RWPE2 (cell line): Measurements from ENCODE around the gene FAM228B.

Experiments
- ATAC-seq: fragments of 200-7000 bp; cut with Tn5 transposase; 3 replicates; pipeline ENCODE4 v1.9.1; 2021; ENCODE audit warnings: low read depth
- DNase-seq: peaks from one replicate; pipeline ENCODE4 v3.0.0-alpha.2; 2020; ENCODE audit warnings: low spot score
- H3K27ac ChIP-seq: fragments of 450-650 bp; 2 replicates; pipeline ENCODE4 v1.5.1; 2017; ENCODE audit warnings: mild to moderate bottlenecking; ENCODE audit not compliant: poor library complexity, severe bottlenecking
- H3K27me3 ChIP-seq: fragments of 250-450 bp; sonication (Bioruptor Pico); 2 replicates; pipeline ENCODE4 v1.5.1; 2021; ENCODE audit warnings: mild to moderate bottlenecking, moderate library complexity; ENCODE audit not compliant: insufficient read depth, poor library complexity, severe bottlenecking
- H3K36me3 ChIP-seq: fragments of 250-450 bp; sonication (Bioruptor Pico); 2 replicates; pipeline ENCODE4 v1.5.1; 2020; ENCODE audit warnings: low read depth, mild to moderate bottlenecking, moderate library complexity
- H3K4me1 ChIP-seq: fragments of 250-450 bp; sonication (Bioruptor Pico); 2 replicates; pipeline ENCODE4 v1.5.1; 2021; ENCODE audit warnings: mild to moderate bottlenecking, moderate library complexity; ENCODE audit not compliant: insufficient read depth, poor library complexity, severe bottlenecking
- H3K4me3 ChIP-seq: fragments of 250-450 bp; sonication (Bioruptor Pico); 2 replicates; pipeline ENCODE4 v1.5.1; 2021; ENCODE audit warnings: mild to moderate bottlenecking, moderate library complexity; ENCODE audit not compliant: severe bottlenecking
- H3K9me3 ChIP-seq: fragments of 250-450 bp; sonication (Bioruptor Pico); 2 replicates; pipeline ENCODE4 v1.5.1; 2021; ENCODE audit warnings: mild to moderate bottlenecking, moderate library complexity; ENCODE audit not compliant: severe bottlenecking
- TF ChIP-seq, protein P1 (sequence below): fragments of 450-650 bp; IDR thresholded peaks from one replicate; pipeline ENCODE4 v1.5.1; 2017; ENCODE audit warnings: mild to moderate bottlenecking, moderate library complexity; ENCODE audit not compliant: poor library complexity, severe bottlenecking

Gene FAM228B

DNA sequence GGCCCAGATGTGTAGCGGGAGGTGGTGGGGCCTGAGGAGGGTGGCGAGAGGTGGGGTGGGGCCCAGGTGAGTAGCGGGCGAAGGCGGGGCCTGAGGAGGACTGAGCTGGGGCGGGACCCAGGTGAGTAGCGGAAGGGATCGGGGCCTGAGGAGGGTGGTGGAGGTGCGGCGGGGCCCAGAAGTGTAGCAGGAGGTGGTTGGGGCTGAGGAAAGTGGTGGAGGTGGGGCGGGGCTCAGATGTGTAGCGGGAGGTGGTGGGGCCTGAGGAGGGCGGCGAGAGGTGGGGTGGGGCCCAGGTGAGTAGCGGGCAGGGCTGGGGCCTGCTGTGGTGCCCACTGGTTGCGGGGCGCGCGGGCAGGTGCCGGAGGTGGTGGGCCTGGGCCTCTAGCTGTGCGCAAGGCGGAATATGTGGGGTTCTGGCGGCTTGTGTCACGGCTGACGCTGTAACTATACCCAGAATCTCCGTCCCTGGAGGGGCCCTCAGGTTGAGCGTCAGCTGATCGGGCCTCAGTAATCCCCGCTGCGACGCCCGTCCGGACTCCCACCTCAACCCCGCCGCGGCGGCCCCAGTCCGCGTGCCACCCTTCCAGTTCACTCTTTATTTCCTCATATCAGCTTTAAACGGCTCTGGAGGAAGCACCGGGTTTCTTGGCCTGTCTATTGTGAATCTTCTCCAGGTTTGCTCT is 46.3 kb upstream of the FAM228B start:
- H3K36me3 ChIP-seq = peaks cover 36% of the 10 kb centered on the region
- H3K9me3 ChIP-seq = no peaks in the 10 kb centered on the region
- TF ChIP-seq, protein P1, sequence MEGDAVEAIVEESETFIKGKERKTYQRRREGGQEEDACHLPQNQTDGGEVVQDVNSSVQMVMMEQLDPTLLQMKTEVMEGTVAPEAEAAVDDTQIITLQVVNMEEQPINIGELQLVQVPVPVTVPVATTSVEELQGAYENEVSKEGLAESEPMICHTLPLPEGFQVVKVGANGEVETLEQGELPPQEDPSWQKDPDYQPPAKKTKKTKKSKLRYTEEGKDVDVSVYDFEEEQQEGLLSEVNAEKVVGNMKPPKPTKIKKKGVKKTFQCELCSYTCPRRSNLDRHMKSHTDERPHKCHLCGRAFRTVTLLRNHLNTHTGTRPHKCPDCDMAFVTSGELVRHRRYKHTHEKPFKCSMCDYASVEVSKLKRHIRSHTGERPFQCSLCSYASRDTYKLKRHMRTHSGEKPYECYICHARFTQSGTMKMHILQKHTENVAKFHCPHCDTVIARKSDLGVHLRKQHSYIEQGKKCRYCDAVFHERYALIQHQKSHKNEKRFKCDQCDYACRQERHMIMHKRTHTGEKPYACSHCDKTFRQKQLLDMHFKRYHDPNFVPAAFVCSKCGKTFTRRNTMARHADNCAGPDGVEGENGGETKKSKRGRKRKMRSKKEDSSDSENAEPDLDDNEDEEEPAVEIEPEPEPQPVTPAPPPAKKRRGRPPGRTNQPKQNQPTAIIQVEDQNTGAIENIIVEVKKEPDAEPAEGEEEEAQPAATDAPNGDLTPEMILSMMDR = no peak
- peak; percentile 82 for ATAC-seq
- H3K4me1 ChIP-seq = no peaks in the 10 kb centered on the region
- H3K4me3 ChIP-seq = peak overlapping the region; percentile 69
- no peaks in the 10 kb centered on the region for H3K27me3 ChIP-seq
- DNase-seq = no peak
- peak overlapping the region; percentile 78 for H3K27ac ChIP-seq

DNA sequence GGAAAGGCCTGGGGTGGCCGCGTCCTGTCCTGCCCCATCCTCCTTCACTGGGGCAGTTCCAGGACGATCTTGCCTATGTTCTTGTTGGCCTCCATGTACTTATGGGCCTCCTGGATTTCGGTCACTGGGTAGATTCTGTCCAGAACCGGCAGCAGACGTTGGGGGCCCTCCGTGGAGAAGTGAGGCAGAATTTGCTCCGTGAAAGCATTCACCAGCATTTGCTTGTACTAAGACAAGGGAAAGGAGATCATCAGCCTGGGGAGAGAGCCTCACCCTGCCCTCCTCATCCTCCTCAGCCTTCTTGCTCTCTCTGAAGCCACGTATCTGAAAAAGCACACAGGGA is 45.8 kb upstream of the FAM228B start:
- Histone ChIP-seq H3K4me3 (peak overlapping the region; percentile 69), H3K9me3 (no peaks in the 10 kb centered on the region), H3K4me1 (peaks cover 3% of the 10 kb centered on the region), H3K27me3 (no peaks in the 10 kb centered on the region), H3K36me3 (peaks cover 36% of the 10 kb centered on the region), H3K27ac (peak overlapping the region; percentile 78)
- TF ChIP-seq, protein P1 = no peak
- no peak for ATAC-seq
- DNase-seq = no peak

DNA sequence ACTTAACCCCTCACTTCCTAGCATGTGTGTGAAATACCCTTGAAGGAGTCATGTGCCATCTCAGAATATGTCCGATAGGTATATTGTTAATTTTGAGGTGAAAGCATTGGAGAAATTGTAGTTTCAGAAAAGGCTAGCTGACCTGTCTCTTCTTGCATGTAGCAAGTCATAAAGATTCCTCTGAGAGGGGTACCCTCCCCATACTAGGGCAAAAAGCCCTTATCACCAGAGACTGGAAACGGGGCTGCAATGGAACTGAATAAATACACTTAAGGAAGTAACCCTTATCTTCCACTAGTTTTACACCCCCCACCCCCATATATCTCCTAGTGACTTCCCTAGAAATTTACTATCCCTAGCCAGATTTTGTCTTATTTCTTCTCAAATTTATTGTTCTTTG is 45.4 kb upstream of the FAM228B start:
- Histone ChIP-seq H3K27me3 (no peaks in the 10 kb centered on the region), H3K4me1 (peaks cover 5% of the 10 kb centered on the region), H3K27ac (peak overlapping the region; percentile 78), H3K4me3 (peak overlapping the region; percentile 69), H3K9me3 (no peaks in the 10 kb centered on the region), H3K36me3 (peaks cover 36% of the 10 kb centered on the region)
- DNase-seq (no peak), ATAC-seq (no peak)
- TF ChIP-seq, protein P1 = no peak

DNA sequence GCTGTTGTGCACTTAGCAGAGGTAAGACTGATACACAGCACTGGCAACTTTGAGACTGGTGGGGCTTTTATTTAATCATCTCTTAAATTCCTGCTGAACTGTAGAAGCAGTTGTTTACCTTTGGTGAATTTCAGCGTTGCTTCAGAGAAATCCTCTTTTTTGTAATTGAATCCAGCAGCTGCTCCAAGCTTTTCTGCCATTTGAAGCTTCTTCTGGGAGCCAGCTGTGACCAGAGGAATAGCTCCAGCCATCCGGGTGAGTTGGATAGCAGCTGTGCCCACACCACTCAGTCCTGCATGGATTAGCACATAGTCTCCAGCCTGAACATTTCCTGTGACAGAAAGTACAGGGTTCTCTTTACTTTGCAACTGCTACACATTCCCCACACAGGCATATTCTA is 42.6 kb upstream of the FAM228B start:
- no peak for ATAC-seq
- Histone ChIP-seq H3K4me3 (no peak overlapping the region), H3K4me1 (peaks cover 10% of the 10 kb centered on the region), H3K27ac (peak overlapping the region; percentile 93), H3K9me3 (no peaks in the 10 kb centered on the region), H3K36me3 (peaks cover 23% of the 10 kb centered on the region), H3K27me3 (no peaks in the 10 kb centered on the region)
- no peak for DNase-seq
- TF ChIP-seq, protein P1 = no peak

DNA sequence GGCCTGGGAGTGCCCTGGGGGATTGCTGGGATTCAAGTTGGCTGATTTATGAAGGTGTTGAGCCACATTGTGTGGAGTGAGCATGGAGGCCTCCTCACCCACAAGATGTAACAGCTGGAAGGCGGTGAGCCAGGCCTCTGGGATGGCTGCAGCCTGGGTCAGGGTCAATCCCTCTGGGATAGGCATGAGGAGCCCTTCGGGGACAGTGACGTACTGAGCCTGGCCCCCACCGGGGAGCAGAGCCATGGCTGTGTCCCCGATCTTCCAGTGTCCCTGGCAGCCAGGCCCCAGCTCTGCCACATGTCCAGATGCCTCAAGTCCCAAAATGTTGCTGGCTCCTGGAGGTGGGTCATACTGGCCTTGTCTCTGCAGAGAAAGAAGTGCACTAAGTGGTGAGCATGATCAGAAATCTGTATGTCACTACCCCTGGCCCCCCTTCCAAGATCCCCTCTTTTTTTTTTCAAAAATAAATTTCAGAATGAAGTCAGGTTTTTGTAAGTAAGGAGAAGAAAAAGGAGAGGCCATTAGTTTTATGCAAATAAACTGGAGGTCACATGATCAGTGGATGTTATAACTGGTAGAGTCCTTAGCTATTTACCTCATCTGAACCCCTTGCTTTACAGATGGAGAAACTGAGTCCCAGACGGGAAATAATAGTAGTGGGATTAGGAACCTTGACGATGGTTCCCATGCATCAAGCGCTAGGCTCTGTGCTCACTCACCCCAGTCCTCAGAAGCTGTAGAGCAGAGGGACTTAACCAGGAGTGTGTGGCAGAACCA is 40.3 kb upstream of the FAM228B start:
- Histone ChIP-seq H3K4me1 (peaks cover 10% of the 10 kb centered on the region), H3K36me3 (peaks cover 23% of the 10 kb centered on the region), H3K9me3 (no peaks in the 10 kb centered on the region), H3K27ac (peak overlapping the region; percentile 93), H3K27me3 (no peaks in the 10 kb centered on the region), H3K4me3 (peak overlapping the region; percentile 51)
- DNase-seq = no peak
- TF ChIP-seq, protein P1 = no peak
- ATAC-seq = no peak
